H9 (cell line): ENCODE measurements around the gene LEMD1. TPM values are rescaled to one million over a fixed set of nuclear protein-coding genes. Genes with fewer than 3 reads are reported as not detected.

ENCODE experiments used
- DNase-seq: peaks from one replicate; pipeline ENCODE4 v3.0.0-alpha.2; 2017
- H2AFZ ChIP-seq: one replicate; pipeline ENCODE4 v1.6.1; 2013; ENCODE audit warnings: mild to moderate bottlenecking, low read length, control low read depth, moderate library complexity
- H2AK5ac ChIP-seq: 2 replicates; pipeline ENCODE4 v1.6.1; 2013; ENCODE audit warnings: low read length, control low read depth, mixed read lengths; ENCODE audit not compliant: insufficient read length
- H2BK120ac ChIP-seq: one replicate; pipeline ENCODE4 v1.6.1; 2013; ENCODE audit warnings: low read depth, mild to moderate bottlenecking, low read length, control low read depth, inconsistent platforms; ENCODE audit not compliant: poor library complexity, severe bottlenecking
- H2BK12ac ChIP-seq: 2 replicates; pipeline ENCODE4 v1.6.1; 2013; ENCODE audit warnings: low read length, control low read depth, mixed read lengths, low read depth; ENCODE audit not compliant: insufficient read length
- H2BK15ac ChIP-seq: 2 replicates; pipeline ENCODE4 v1.6.1; 2013; ENCODE audit warnings: low read depth, low read length, control low read depth
- H2BK20ac ChIP-seq: one replicate; pipeline ENCODE4 v1.6.1; 2013; ENCODE audit warnings: low read depth, mild to moderate bottlenecking, low read length, control low read depth, inconsistent platforms; ENCODE audit not compliant: poor library complexity, severe bottlenecking
- H2BK5ac ChIP-seq: 2 replicates; pipeline ENCODE4 v1.6.1; 2013; ENCODE audit warnings: low read length, control low read depth, mixed read lengths; ENCODE audit not compliant: insufficient read length
- H3K14ac ChIP-seq: 2 replicates; pipeline ENCODE4 v1.6.1; 2013; ENCODE audit warnings: low read length, control low read depth; ENCODE audit not compliant: insufficient read depth
- H3K18ac ChIP-seq: 2 replicates; pipeline ENCODE4 v1.6.1; 2013; ENCODE audit warnings: low read depth, mild to moderate bottlenecking, mixed read lengths, low read length, control low read depth; ENCODE audit not compliant: insufficient read length
- H3K23ac ChIP-seq: 2 replicates; pipeline ENCODE4 v1.6.1; 2013; ENCODE audit warnings: low read length, control low read depth, mixed read lengths, low read depth; ENCODE audit not compliant: insufficient read length
- H3K23me2 ChIP-seq: 2 replicates; pipeline ENCODE4 v1.6.1; 2013; ENCODE audit warnings: low read depth, mild to moderate bottlenecking, mixed read lengths, low read length, control low read depth; ENCODE audit not compliant: insufficient read length, poor library complexity, severe bottlenecking
- H3K27ac ChIP-seq: 2 replicates; pipeline ENCODE4 v1.5.1; 2013; ENCODE audit warnings: low read length, control low read depth, mixed read lengths, low read depth; ENCODE audit not compliant: insufficient read length
- H3K27me3 ChIP-seq: 2 replicates; pipeline ENCODE4 v1.6.1; 2013; ENCODE audit warnings: low read length, control low read depth, inconsistent platforms; ENCODE audit not compliant: insufficient read depth
- H3K4ac ChIP-seq: 2 replicates; pipeline ENCODE4 v1.6.1; 2013; ENCODE audit warnings: low read depth, mild to moderate bottlenecking, control low read depth, inconsistent platforms, low read length, moderate library complexity
- H3K4me1 ChIP-seq: 2 replicates; pipeline ENCODE4 v1.6.1; 2013; ENCODE audit warnings: low read length, control low read depth, inconsistent platforms; ENCODE audit not compliant: insufficient read depth
- H3K4me2 ChIP-seq: 2 replicates; pipeline ENCODE4 v1.6.1; 2013; ENCODE audit warnings: low read length, control low read depth, mixed read lengths; ENCODE audit not compliant: insufficient read length, insufficient read depth
- H3K56ac ChIP-seq: 2 replicates; pipeline ENCODE4 v1.6.1; 2013; ENCODE audit warnings: low read depth, mild to moderate bottlenecking, mixed read lengths, low read length, control low read depth; ENCODE audit not compliant: insufficient read length
- H3K79me1 ChIP-seq: 2 replicates; pipeline ENCODE4 v1.6.1; 2013; ENCODE audit warnings: low read depth, mild to moderate bottlenecking, moderate library complexity, low read length, control low read depth, inconsistent platforms; ENCODE audit not compliant: insufficient read depth, poor library complexity, severe bottlenecking
- H3K79me2 ChIP-seq: 2 replicates; pipeline ENCODE4 v1.6.1; 2013; ENCODE audit warnings: low read length, control low read depth, inconsistent platforms; ENCODE audit not compliant: insufficient read depth
- H3K9ac ChIP-seq: 2 replicates; pipeline ENCODE4 v1.6.1; 2013; ENCODE audit warnings: low read length, control low read depth, mixed read lengths; ENCODE audit not compliant: insufficient read length; ENCODE audit errors: extremely low read depth
- H3K9me3 ChIP-seq: one replicate; pipeline ENCODE4 v1.6.1; 2013; ENCODE audit warnings: low read depth, low read length, inconsistent platforms; ENCODE audit not compliant: control insufficient read depth
- H3T11ph ChIP-seq: one replicate; pipeline ENCODE4 v1.6.1; 2013; ENCODE audit warnings: mild to moderate bottlenecking, low read length, control low read depth, inconsistent platforms
- H4K20me1 ChIP-seq: one replicate; pipeline ENCODE4 v1.6.1; 2013; ENCODE audit not compliant: control insufficient read depth, insufficient read length, insufficient read depth
- H4K5ac ChIP-seq: 2 replicates; pipeline ENCODE4 v1.6.1; 2013; ENCODE audit warnings: low read depth, mild to moderate bottlenecking, mixed read lengths, low read length, control low read depth; ENCODE audit not compliant: insufficient read length
- H4K8ac ChIP-seq: replicated peaks from 2 replicates; pipeline ENCODE4 v1.6.1; 2013; ENCODE audit warnings: low read length, control low read depth, mixed read lengths, low read depth; ENCODE audit not compliant: insufficient read length
- H4K91ac ChIP-seq: 2 replicates; pipeline ENCODE4 v1.6.1; 2013; ENCODE audit warnings: low read depth, mild to moderate bottlenecking, moderate library complexity, mixed read lengths, low read length, control low read depth; ENCODE audit not compliant: insufficient read length
- H3K27ac Mint-ChIP-seq, 3 experiments: 2 replicates in 2 of 3; 3 replicates in 1 of 3; pipeline ENCODE4 v1.8.0; 2020 to 2021; ENCODE audit warnings: mixed read lengths in 3 of 3, mild to moderate bottlenecking in 1 of 3, moderate library complexity in 1 of 3
- H3K27me3 Mint-ChIP-seq: 2 replicates; pipeline ENCODE4 v1.8.0; 2021; ENCODE audit warnings: low read depth, mild to moderate bottlenecking, moderate library complexity, mixed read lengths
- H3K36me3 Mint-ChIP-seq, 3 experiments: 2 replicates in 2 of 3; 3 replicates in 1 of 3; pipeline ENCODE4 v1.8.0; 2020 to 2021; ENCODE audit warnings: low read depth in 3 of 3, mixed read lengths in 3 of 3; ENCODE audit not compliant: insufficient read depth in 1 of 3
- H3K4me1 Mint-ChIP-seq, 2 experiments: 2 replicates each; pipeline ENCODE4 v1.8.0; 2020; ENCODE audit warnings: mixed read lengths in 2 of 2
- H3K4me3 Mint-ChIP-seq, 2 experiments: 2 replicates in 1 of 2; 3 replicates in 1 of 2; pipeline ENCODE4 v1.8.0; 2020 to 2021; ENCODE audit warnings: mild to moderate bottlenecking in 2 of 2, mixed read lengths in 2 of 2, moderate library complexity in 1 of 2
- H3K9me3 Mint-ChIP-seq, 2 experiments: 2 replicates in 1 of 2; 3 replicates in 1 of 2; pipeline ENCODE4 v1.8.0; 2020; ENCODE audit warnings: mild to moderate bottlenecking in 2 of 2, mixed read lengths in 2 of 2, moderate library complexity in 1 of 2
- WGBS: extraction: QIAGEN DNeasy Blood & Tissue Kit; methylation state at CpG from one replicate; pipeline ENCODE4 v1.1.7; 2013; ENCODE audit warnings: missing lambda C conversion rate, low lambda C conversion rate, mixed read lengths; ENCODE audit not compliant: insufficient read length; ENCODE audit errors: extremely low coverage; 5-methylcytosine and 5-hydroxymethylcytosine counted together
- total RNA-seq: library from RNA; stranded (reverse); gene quantifications from 2 replicates; pipeline ENCODE4 v1.2.1, GENCODE V29; 2021
- TF ChIP-seq, protein P1 (sequence below): fragments of 200-600 bp; sonication (generic); conservative IDR thresholded peaks from 3 replicates; pipeline ENCODE4 v1.8.0; 2021; ENCODE audit warnings: antibody characterized with exemption, mild to moderate bottlenecking

The LEMD1 gene
- total RNA-seq, 1 experiment from 2014 or later = 11.8 TPM

- Mint-ChIP-seq H3K4me3 (no peak overlapping the region), H3K27me3 (peaks cover under 1% of the 10 kb centered on the region; the same call in 1 of the 2 replicates), H3K4me1 (peaks cover 78 to 84% of the 10 kb centered on the region in 2 experiments), H3K36me3 (no peaks in the 10 kb centered on the region; a peak in 1 of 7 replicates), H3K9me3 (no peaks in the 10 kb centered on the region), H3K27ac (no peak overlapping the region)
- H3K23ac ChIP-seq = no peak overlapping the region
- H3K27me3 ChIP-seq = no peaks in the 10 kb centered on the region
- H2BK12ac ChIP-seq = no peak overlapping the region
- no peak overlapping the region for H3K56ac ChIP-seq
- no peak overlapping the region for H2BK120ac ChIP-seq
- H3K4ac ChIP-seq = no peak overlapping the region
- no peak overlapping the region for H3K27ac ChIP-seq
- H4K20me1 ChIP-seq = no peaks in the 10 kb centered on the region
- no peak for DNase-seq
- H3K18ac ChIP-seq = no peak overlapping the region
- no peak overlapping the region for H3K4me2 ChIP-seq
- peaks cover 16% of the 10 kb centered on the region; the same call in 1 of the 2 replicates for H3K4me1 ChIP-seq
- H3K9me3 ChIP-seq = no peaks in the 10 kb centered on the region
- H4K91ac ChIP-seq = no peak overlapping the region
- H3K14ac ChIP-seq = no peak overlapping the region
- H4K8ac ChIP-seq = no peak overlapping the region
- no peak overlapping the region for H2BK5ac ChIP-seq
- no peak overlapping the region for H2BK20ac ChIP-seq
- no peaks in the 10 kb centered on the region for H3K23me2 ChIP-seq
- TF ChIP-seq, protein P1, sequence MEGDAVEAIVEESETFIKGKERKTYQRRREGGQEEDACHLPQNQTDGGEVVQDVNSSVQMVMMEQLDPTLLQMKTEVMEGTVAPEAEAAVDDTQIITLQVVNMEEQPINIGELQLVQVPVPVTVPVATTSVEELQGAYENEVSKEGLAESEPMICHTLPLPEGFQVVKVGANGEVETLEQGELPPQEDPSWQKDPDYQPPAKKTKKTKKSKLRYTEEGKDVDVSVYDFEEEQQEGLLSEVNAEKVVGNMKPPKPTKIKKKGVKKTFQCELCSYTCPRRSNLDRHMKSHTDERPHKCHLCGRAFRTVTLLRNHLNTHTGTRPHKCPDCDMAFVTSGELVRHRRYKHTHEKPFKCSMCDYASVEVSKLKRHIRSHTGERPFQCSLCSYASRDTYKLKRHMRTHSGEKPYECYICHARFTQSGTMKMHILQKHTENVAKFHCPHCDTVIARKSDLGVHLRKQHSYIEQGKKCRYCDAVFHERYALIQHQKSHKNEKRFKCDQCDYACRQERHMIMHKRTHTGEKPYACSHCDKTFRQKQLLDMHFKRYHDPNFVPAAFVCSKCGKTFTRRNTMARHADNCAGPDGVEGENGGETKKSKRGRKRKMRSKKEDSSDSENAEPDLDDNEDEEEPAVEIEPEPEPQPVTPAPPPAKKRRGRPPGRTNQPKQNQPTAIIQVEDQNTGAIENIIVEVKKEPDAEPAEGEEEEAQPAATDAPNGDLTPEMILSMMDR = peak; percentile 90
- no peak overlapping the region for H3K9ac ChIP-seq
- H4K5ac ChIP-seq = no peak overlapping the region
- no peak overlapping the region for H2BK15ac ChIP-seq
- H3K79me2 ChIP-seq = no peaks in the 10 kb centered on the region
- H3K79me1 ChIP-seq = no peaks in the 10 kb centered on the region
- no peak overlapping the region for H3T11ph ChIP-seq
- H2AFZ ChIP-seq = no peak overlapping the region
- no peak overlapping the region for H2AK5ac ChIP-seq
- no CpG with 5 or more reads among the region's 5 CpGs for WGBS
These were observed 67.4 kb downstream of the LEMD1 start for GRCh38 chr1:205354259-205355074.
